Ishikawa (cell line): ENCODE measurements around the gene KCNA10.

ENCODE experiments used
- CEBPB ChIP-seq: IDR thresholded peaks from 2 replicates; pipeline ENCODE4 v1.6.1; 2012
- CREB1 ChIP-seq: IDR thresholded peaks from 2 replicates; pipeline ENCODE4 v1.6.1; 2012; ENCODE audit warnings: low read depth
- EGR1 ChIP-seq: IDR thresholded peaks from 2 replicates; pipeline ENCODE4 v1.6.1; 2012
- EP300 ChIP-seq: IDR thresholded peaks from 2 replicates; pipeline ENCODE4 v1.6.1; 2012; ENCODE audit warnings: borderline replicate concordance
- FOXM1 ChIP-seq: IDR thresholded peaks from 2 replicates; pipeline ENCODE4 v1.6.1; 2012; ENCODE audit warnings: low read depth, borderline replicate concordance
- NFIC ChIP-seq: IDR thresholded peaks from 2 replicates; pipeline ENCODE4 v1.6.1; 2012
- RAD21 ChIP-seq: IDR thresholded peaks from 2 replicates; pipeline ENCODE4 v1.6.1; 2012; ENCODE audit warnings: low read depth
- TAF1 ChIP-seq: IDR thresholded peaks from 2 replicates; pipeline ENCODE4 v1.6.1; 2012; ENCODE audit warnings: low read depth, mild to moderate bottlenecking
- TCF12 ChIP-seq: IDR thresholded peaks from 2 replicates; pipeline ENCODE4 v1.6.1; 2012; ENCODE audit warnings: low read depth
- TEAD4 ChIP-seq: IDR thresholded peaks from 2 replicates; pipeline ENCODE4 v1.6.1; 2012
- YY1 ChIP-seq: IDR thresholded peaks from 2 replicates; pipeline ENCODE4 v1.6.1; 2012; ENCODE audit warnings: low read depth
- ZBTB7A ChIP-seq: IDR thresholded peaks from 2 replicates; pipeline ENCODE4 v1.6.1; 2012; ENCODE audit warnings: low read depth
- TF ChIP-seq, protein P1 (sequence below): IDR thresholded peaks from 2 replicates; pipeline ENCODE4 v1.6.1; 2012; ENCODE audit warnings: low read depth, mild to moderate bottlenecking
- TF ChIP-seq, protein P2 (sequence below): IDR thresholded peaks from 2 replicates; pipeline ENCODE4 v1.6.1; 2012
- TF ChIP-seq, protein P3 (sequence below): IDR thresholded peaks from 2 replicates; pipeline ENCODE4 v1.6.1; 2012

KCNA10 gene

GRCh38 chr1:110482662-110483307 lies 36.2 kb downstream of the KCNA10 start:
- TF ChIP-seq TAF1 (no peak), TEAD4 (no peak), EP300 (no peak), CREB1 (no peak), CEBPB (no peak), ZBTB7A (no peak), RAD21 (no peak), YY1 (no peak), NFIC (no peak), FOXM1 (no peak), TCF12 (no peak), EGR1 (no peak)
- TF ChIP-seq, protein P1, sequence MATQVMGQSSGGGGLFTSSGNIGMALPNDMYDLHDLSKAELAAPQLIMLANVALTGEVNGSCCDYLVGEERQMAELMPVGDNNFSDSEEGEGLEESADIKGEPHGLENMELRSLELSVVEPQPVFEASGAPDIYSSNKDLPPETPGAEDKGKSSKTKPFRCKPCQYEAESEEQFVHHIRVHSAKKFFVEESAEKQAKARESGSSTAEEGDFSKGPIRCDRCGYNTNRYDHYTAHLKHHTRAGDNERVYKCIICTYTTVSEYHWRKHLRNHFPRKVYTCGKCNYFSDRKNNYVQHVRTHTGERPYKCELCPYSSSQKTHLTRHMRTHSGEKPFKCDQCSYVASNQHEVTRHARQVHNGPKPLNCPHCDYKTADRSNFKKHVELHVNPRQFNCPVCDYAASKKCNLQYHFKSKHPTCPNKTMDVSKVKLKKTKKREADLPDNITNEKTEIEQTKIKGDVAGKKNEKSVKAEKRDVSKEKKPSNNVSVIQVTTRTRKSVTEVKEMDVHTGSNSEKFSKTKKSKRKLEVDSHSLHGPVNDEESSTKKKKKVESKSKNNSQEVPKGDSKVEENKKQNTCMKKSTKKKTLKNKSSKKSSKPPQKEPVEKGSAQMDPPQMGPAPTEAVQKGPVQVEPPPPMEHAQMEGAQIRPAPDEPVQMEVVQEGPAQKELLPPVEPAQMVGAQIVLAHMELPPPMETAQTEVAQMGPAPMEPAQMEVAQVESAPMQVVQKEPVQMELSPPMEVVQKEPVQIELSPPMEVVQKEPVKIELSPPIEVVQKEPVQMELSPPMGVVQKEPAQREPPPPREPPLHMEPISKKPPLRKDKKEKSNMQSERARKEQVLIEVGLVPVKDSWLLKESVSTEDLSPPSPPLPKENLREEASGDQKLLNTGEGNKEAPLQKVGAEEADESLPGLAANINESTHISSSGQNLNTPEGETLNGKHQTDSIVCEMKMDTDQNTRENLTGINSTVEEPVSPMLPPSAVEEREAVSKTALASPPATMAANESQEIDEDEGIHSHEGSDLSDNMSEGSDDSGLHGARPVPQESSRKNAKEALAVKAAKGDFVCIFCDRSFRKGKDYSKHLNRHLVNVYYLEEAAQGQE: no peak
- TF ChIP-seq, protein P2, sequence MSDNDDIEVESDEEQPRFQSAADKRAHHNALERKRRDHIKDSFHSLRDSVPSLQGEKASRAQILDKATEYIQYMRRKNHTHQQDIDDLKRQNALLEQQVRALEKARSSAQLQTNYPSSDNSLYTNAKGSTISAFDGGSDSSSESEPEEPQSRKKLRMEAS: no peak
- TF ChIP-seq, protein P3, sequence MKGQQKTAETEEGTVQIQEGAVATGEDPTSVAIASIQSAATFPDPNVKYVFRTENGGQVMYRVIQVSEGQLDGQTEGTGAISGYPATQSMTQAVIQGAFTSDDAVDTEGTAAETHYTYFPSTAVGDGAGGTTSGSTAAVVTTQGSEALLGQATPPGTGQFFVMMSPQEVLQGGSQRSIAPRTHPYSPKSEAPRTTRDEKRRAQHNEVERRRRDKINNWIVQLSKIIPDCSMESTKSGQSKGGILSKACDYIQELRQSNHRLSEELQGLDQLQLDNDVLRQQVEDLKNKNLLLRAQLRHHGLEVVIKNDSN: no peak

- no peak for TF ChIP-seq ZBTB7A
- TF ChIP-seq TAF1: no peak
- no peak for TF ChIP-seq RAD21
Measured at GRCh38 chr1:110481968-110482623, 36.9 kb downstream of the KCNA10 start.

DNA sequence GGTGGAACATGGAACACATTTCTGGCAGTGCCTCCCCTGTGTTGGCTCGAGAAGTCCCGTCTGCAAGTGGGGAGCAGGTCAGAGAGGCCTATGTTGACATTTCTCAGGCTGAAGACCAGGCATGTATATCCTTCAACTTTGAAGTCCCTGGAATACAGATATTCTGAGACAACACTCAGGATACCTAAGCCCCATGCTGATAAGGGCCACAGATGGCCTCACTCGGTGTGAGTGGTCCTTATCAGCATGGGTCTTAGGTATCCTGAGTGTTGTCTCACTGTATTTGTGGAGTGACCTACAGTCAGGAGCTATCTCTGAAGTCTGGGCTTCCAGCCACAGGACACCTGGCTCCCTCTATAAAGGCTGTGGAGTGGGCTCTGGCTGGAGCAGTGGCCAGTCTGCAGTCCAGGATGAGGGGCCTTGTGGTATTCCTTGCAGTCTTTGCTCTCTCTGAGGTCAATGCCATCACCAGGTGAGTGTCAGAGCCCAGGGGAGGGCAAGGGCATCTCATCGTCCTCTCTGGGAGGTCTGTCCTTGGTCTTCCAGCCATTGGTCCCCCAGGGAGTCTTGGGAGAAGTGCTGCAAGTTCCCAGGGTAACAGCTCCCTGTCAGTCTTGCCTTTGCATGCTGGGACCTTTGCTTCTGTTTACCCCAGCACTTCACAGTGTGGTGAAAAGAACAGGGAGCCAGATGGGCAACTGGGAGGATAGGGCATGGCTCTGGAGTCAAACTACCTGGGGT lies 38.4 kb downstream of the KCNA10 start:
- TF ChIP-seq, protein P3: no peak
- TF ChIP-seq TCF12 (no peak), TAF1 (no peak), EGR1 (no peak), RAD21 (no peak), YY1 (no peak)
- TF ChIP-seq, protein P2: no peak
- TF ChIP-seq, protein P1: no peak

GRCh38 chr1:110478886-110479285 lies 40.1 kb downstream of the KCNA10 start:
- no peak for TF ChIP-seq TCF12
- TF ChIP-seq, protein P1: no peak
